Mesenteric fat pad (tissue), 1 donor: ENCODE data around the gene MCCC2. TPM values are rescaled to one million over a fixed set of nuclear protein-coding genes. Genes with fewer than 3 reads are reported as not detected.

Experiments used
- total RNA-seq: library from RNA; stranded (reverse); fragmentation: NEBNext Ultra II Directional; extraction: Animal tissue kit (Norgen Biotek cat#: 25700); gene quantifications from one replicate; pipeline ENCODE4 v1.2.1, GENCODE V29; 2021
- donor health status: DM: yes; HTN: yes; CAD: no.

The MCCC2 gene
- total RNA-seq, 1 donor from 2014 or later = 48.6 TPM

Other genes with a start within 250 kb of the MCCC2 start
- gene BDP1, start 131.7 kb upstream of the MCCC2 start, total RNA-seq = 27.6 TPM
- gene CARTPT, start 131.9 kb downstream of the MCCC2 start, total RNA-seq = not detected